ENCODE data around the gene PPFIA1. TPM values are rescaled to one million over a fixed set of nuclear protein-coding genes. Genes with fewer than 3 reads are reported as not detected.

PPFIA1 gene
- total and polyA plus RNA-seq, 7 donors: 13.2 to 62.1 (median 43.4) TPM

DNA sequence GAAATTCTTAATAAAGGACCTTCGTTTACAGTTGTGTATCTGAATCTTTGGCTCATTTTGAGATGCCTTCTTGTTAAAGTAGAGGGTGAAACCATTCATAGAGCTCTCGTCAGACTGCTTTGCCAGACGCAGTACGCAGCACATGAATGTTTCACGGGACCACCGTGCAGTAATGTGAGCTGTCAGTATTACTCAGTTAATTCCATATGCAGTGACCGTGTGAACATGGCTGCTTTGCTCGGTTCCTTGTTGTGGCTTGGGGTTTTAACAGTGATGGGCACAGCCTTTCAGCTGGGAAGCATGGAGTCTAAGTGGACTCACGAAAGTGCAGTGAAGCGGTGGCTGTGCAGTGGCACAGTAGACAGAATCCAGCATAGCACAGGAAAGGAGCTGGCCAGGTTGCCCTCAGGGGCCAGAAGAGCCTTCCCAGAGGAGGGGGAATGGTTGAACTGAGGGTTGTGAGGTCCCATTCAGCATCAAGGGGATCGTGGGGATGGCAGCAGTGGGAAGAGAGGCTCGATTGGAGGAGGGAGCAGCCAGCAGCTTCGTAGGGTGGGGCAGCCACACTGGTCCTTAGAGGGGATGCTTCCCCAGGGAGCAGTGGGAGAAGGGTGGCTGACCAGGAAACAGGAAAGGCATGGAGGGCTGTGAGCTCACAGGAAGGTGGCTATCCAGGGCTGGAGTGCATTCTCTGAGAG is 31.4 kb downstream of the PPFIA1 start:
- TF ChIP-seq, protein P1, sequence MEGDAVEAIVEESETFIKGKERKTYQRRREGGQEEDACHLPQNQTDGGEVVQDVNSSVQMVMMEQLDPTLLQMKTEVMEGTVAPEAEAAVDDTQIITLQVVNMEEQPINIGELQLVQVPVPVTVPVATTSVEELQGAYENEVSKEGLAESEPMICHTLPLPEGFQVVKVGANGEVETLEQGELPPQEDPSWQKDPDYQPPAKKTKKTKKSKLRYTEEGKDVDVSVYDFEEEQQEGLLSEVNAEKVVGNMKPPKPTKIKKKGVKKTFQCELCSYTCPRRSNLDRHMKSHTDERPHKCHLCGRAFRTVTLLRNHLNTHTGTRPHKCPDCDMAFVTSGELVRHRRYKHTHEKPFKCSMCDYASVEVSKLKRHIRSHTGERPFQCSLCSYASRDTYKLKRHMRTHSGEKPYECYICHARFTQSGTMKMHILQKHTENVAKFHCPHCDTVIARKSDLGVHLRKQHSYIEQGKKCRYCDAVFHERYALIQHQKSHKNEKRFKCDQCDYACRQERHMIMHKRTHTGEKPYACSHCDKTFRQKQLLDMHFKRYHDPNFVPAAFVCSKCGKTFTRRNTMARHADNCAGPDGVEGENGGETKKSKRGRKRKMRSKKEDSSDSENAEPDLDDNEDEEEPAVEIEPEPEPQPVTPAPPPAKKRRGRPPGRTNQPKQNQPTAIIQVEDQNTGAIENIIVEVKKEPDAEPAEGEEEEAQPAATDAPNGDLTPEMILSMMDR (IDR thresholded peaks at IDR 0.05): no peak
- TF ChIP-seq POLR2AphosphoS5 (IDR thresholded peaks at IDR 0.05) (no peak), POLR2A (IDR thresholded peaks at IDR 0.05) (no peak), EP300 (IDR thresholded peaks at IDR 0.05) (no peak)
- WGBS, 2 donors: 93 to 95% methylated on average over 13 of the region's 13 CpGs
- Histone ChIP-seq H3K4me3 (no peak overlapping the region), H3K9me3 (no peaks in the 10 kb centered on the region), H3K36me3 (no peaks in the 10 kb centered on the region), H3K27ac (no peak overlapping the region), H3K27me3 (no peaks in the 10 kb centered on the region), H3K4me1 (peaks cover 0 to 16% (median 13%) of the 10 kb centered on the region in 4 donors)
- intact Hi-C loops (cut with DNase I): no loop called here
- DNase-seq: peak; percentile 48

DNA sequence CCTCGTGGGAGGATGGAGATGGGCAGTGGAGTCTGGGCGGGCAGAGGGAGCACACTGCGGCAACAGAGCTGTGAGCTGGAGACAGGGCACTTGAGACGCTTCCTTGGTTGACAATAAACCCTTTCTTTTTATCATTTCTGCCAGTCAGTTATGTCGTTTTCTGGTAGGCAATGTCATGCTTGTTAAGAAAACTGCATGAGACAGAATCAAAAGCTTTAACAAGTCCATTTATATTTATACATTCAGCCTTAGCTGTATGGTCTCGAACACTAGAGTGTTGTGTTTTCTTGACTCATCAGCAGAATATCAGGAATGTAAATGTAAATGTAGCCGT is 31.9 kb downstream of the PPFIA1 start:
- Histone ChIP-seq H3K9me3 (no peaks in the 10 kb centered on the region), H3K27ac (no peak overlapping the region), H3K4me1 (peaks cover 0 to 18% (median 13%) of the 10 kb centered on the region in 4 donors), H3K27me3 (no peaks in the 10 kb centered on the region), H3K36me3 (no peaks in the 10 kb centered on the region), H3K4me3 (no peak overlapping the region)
- TF ChIP-seq POLR2A (IDR thresholded peaks at IDR 0.05): no peak
- no peak for TF ChIP-seq EP300 (IDR thresholded peaks at IDR 0.05)
- TF ChIP-seq POLR2AphosphoS5 (IDR thresholded peaks at IDR 0.05): no peak
- TF ChIP-seq, protein P1 (IDR thresholded peaks at IDR 0.05): no peak
- DNase-seq: no peak
- 88% methylated on average over 7 of the region's 7 CpGs for WGBS, 2 donors
- intact Hi-C loops (cut with DNase I): no loop called here

DNA sequence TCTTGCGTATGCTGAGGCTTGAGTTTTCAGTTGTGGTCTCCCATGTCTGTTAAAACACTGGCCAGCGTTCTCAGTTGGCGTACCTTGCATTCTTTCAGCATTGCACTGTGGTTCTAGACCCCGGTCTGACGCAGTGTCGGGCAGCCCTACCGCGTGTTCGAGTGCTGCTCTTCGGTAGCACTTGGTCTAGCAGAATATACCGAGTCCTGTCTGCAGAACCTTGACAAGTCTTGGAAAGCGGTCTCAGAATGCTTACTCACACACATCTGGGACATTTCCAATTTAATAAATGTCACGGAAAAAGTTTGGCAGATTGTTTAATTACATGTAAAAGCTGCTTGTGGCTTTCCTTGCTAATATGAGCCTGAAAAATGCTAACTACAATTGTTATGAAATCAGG is 32.6 kb downstream of the PPFIA1 start:
- peaks cover 0 to 19% (median 13%) of the 10 kb centered on the region in 4 donors for H3K4me1 ChIP-seq
- H3K27ac ChIP-seq: peak overlapping the region in 1 of 4 donors; percentile 32
- intact Hi-C loops (cut with DNase I): no loop called here
- DNase-seq: peak; percentile 63
- H3K4me3 ChIP-seq: no peak overlapping the region
- 86 to 91% methylated on average over 13 of the region's 13 CpGs for WGBS, 2 donors
- H3K27me3 ChIP-seq: no peaks in the 10 kb centered on the region
- H3K9me3 ChIP-seq: no peaks in the 10 kb centered on the region
- H3K36me3 ChIP-seq: no peaks in the 10 kb centered on the region
- TF ChIP-seq EP300 (IDR thresholded peaks at IDR 0.05) (no peak), POLR2AphosphoS5 (IDR thresholded peaks at IDR 0.05) (peak in 2 of 4 donors; percentile 20 to 21)
- TF ChIP-seq, protein P1 (IDR thresholded peaks at IDR 0.05): no peak

DNA sequence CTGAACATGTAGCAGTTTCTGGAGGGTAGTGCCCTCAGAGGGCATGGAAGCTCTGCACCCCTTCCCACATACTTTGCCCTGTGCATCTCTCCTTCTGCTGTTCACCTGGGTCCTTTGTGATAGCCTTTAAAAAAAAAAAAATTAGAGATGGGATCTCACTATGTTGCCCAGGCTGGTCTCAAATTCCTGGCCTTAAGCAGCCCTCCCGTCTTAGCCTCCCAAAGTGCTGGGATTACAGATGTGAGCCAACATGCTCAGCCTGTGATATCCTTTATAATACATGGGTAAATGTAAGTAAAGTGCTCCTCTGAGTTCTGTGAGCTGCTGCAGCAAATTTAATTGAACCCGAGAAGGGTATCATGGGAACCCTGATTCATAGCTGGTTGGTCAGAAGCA is 33.7 kb downstream of the PPFIA1 start:
- H3K4me3 ChIP-seq: no peak overlapping the region
- no peak overlapping the region for H3K27ac ChIP-seq
- H3K27me3 ChIP-seq: no peaks in the 10 kb centered on the region
- no peak for TF ChIP-seq POLR2AphosphoS5 (IDR thresholded peaks at IDR 0.05)
- TF ChIP-seq, protein P1 (IDR thresholded peaks at IDR 0.05): no peak
- TF ChIP-seq EP300 (IDR thresholded peaks at IDR 0.05): no peak
- H3K9me3 ChIP-seq: no peaks in the 10 kb centered on the region
- WGBS, 2 donors: 96% methylated on average over 2 of the region's 2 CpGs
- intact Hi-C loops (cut with DNase I): no loop called here
- peak; percentile 5 for DNase-seq
- peaks cover 0 to 19% (median 13%) of the 10 kb centered on the region in 4 donors for H3K4me1 ChIP-seq
- H3K36me3 ChIP-seq: no peaks in the 10 kb centered on the region

DNA sequence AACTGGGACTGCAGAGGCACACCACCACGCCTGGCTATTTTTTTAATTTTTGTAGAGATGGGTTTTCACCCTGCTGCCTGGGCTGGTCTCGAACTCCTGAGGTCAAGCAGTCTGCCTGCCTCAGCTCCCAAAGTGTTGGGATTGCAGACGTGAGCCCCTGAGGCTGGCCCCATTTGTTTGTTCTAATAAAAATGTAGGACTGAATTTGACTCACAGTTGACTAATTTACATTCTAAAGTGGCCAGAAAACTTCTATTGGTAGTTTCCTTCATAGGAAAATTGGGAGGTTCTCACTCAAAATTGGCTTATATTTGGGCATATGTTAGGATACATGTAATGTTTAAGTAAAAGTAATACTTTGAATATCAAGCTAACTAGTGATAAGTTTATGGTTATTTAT is 35.0 kb downstream of the PPFIA1 start:
- Histone ChIP-seq H3K27me3 (no peaks in the 10 kb centered on the region), H3K9me3 (no peaks in the 10 kb centered on the region), H3K4me3 (no peak overlapping the region), H3K4me1 (peaks cover 0 to 19% (median 13%) of the 10 kb centered on the region in 4 donors), H3K27ac (no peak overlapping the region), H3K36me3 (no peaks in the 10 kb centered on the region)
- no peak for TF ChIP-seq POLR2A (IDR thresholded peaks at IDR 0.05)
- TF ChIP-seq, protein P1 (IDR thresholded peaks at IDR 0.05): no peak
- no peak for TF ChIP-seq EP300 (IDR thresholded peaks at IDR 0.05)
- no peak for TF ChIP-seq POLR2AphosphoS5 (IDR thresholded peaks at IDR 0.05)
- intact Hi-C loops (cut with DNase I): no loop called here
- DNase-seq: no peak
- WGBS, 2 donors: 90% methylated on average over 3 of the region's 3 CpGs

All from sigmoid colon (tissue), 7 donors.